HG02678 (cell line): ENCODE data around the gene LAMA4.
"Not testable (repeated sequence)": the region's sequence is repeated elsewhere in the genome, so short reads cannot be mapped to it uniquely, and the experiment has no call there.

Experiments used
- ATAC-seq: cut with Tn5 transposase; IDR thresholded peaks from one replicate; pipeline ENCODE4 v1.9.1; 2021; ENCODE audit warnings: mild to moderate bottlenecking, moderate library complexity; ENCODE audit not compliant: unreplicated experiment

Gene LAMA4

DNA sequence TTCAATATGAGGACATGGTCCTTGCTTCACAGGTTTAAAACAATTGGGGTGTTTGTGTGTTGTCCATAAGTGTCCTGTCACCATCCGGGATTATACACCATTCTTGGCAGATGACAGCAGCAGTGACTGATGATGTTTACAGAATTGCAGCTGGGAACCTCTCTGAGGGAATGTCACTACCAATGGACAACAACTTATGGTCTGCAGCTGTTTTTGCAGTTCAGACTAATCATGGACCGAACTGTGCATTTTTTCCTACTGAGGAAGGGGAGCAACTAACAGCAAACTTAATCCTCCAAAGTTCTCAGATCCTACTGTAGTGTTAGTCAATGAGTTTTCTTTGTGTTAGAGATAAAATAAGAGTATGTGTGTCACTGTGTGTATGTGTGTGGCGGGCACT, 140.9 kb downstream of the LAMA4 start:
- no peak for ATAC-seq

DNA sequence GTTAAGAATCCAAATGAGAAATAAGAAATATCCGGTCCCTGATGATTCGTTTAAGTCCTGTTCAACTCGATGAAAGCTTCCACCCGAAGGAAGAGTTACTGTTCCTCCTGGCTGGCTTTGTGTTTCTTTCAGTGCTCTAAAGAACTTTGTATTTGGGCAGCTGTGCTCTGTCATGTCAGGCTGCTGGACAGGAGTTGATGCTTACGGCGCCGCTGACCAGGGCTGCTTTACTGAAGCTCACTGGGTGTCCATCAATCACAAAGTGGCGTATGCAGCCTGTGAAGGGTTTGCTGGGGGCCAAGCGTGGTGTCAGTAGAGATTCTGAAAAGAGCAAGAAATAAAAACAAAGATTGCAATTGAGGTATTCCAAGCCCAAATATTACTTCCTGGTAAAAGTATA, 145.1 kb downstream of the LAMA4 start:
- no peak for ATAC-seq

DNA sequence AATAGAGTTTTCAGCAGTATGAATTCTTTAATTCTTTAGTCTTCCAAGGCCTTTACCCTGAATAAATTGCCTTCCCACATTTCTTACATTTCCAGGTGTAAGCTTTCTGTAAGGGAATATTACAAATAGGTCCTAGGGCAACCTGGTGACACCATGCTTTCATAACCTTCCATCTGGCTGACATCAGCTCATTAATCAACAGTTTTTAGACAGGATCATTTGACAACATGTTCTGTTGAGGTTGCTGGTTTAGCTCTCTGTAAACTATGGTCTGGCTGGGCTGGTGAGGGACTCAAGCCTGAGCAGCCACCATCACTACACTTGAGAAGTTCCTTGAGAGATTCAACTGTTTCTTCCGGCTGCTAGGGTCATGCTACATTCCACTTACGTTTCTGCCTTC, 147.8 kb downstream of the LAMA4 start:
- no peak for ATAC-seq

DNA sequence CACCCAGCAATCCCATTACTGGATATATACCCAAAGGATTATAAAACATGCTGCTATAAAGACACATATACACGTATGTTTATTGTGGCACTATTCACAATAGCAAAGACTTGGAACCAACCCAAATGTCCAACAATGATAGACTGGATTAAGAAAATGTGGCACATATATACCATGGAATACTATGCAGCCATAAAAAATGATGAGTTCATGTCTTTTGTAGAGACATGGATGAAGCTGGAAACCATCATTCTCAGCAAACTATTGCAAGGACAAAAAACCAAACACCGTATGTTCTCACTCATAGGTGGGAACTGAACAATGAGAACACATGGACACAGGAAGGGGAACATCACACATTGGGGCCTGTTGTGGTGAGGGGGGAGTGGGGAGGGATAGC, 148.3 kb downstream of the LAMA4 start:
- ATAC-seq, result not testable (repeated sequence)

DNA sequence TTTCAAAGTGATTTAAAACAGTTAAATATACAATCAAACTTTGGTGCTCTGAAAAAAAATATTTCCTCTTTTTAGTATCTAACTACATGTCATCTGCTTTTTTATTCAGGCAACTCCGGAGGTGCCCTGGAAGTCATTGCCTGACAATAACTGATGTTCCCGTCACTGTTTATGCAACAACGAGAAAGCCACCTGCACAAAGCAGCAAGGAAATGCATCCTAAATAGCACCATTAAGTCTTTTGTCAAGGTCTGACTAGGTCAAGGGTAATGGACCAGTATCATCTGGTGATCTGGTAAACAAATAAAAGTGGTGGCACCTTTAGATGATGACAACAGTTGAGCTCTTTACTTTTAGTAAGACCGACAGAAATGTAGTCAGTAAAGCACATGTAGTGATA, 153.8 kb downstream of the LAMA4 start:
- ATAC-seq, result no peak

DNA sequence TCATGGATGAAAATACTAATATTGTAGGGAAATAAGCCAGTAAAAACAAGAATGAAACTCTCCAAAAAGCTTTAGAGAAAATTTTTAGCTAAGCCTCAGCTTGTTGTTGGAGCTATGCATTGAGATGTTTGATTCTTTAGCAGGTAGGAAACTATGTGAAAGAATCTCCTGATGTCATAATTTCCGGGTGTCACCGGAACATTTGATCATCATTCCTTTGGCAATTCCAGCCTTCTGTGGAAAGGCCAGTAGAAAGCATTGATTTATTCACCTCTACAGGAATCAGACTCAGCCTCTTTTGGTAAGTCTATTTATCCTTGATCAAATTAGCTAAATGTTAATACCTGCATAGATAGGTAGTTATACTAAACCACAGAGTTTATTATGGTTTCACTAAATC, 157.5 kb downstream of the LAMA4 start:
- no peak for ATAC-seq

DNA sequence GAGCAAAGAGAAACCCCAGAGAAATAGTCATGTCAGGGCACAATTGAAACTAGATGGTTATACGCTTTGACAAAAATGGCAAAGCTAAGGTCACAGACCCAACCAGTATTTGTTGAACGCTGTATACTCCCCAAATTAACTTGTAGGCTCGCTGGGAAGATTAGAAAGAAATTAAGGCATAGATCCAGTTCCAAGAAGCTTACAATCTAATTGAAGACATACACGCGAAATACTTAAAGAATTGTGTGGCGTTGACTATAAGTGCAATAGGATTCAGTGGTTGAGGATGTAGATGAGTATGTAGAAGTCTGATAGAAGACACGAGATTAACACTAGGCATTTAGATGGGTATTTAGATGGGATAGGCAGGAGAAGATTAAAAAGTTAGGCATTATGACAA, 166.5 kb downstream of the LAMA4 start:
- ATAC-seq, result no peak

DNA sequence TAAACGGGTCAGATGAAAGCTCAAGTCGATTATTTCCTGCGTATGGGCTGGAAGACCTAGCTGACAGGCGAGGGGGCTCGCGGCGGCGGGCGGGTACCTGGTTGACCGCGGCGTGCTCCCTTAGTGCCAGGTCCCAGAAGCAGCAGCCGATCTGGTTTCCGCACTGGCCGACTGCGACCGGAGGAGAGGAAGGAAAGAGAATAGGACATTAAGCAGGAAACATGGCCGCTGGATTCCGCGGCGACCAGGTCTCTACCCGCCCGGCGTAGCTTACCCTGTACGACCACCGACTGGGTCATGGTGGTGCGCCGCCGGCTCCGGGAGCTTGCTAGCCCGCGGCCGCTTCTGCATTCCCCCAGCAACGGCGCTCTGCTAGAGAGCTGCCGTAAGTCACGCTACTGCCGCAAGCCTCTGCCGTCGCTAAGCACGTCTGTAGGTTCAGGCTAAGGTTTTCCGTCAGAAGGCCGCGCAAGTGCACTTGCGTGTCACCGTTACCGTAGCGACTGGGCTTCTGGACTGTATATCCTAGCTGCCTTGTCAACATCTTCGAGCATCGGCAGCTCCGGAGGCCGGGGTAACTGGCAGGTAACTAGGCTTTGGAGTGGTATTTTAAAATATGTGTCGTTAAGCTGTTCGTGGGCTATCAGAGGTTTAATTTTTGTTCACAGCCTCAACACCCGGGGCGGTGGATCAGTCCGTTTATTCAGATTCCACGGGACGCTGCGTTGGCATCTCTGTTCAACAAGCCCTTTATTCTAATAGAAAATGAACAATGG, 167.0 kb downstream of the LAMA4 start, which contains the start of the genes FAM229B and TUBE1:
Gene FAM229B (plus strand): TSS at position 456 of the 776 bp plus-strand sequence. CDS start 11,693 bp downstream, outside the sequence.
Gene TUBE1 (minus strand): TSS at position 347 of the 776 bp plus-strand sequence. CDS start 48 bp downstream, at position 299.
- ATAC-seq, result peak; percentile 97

DNA sequence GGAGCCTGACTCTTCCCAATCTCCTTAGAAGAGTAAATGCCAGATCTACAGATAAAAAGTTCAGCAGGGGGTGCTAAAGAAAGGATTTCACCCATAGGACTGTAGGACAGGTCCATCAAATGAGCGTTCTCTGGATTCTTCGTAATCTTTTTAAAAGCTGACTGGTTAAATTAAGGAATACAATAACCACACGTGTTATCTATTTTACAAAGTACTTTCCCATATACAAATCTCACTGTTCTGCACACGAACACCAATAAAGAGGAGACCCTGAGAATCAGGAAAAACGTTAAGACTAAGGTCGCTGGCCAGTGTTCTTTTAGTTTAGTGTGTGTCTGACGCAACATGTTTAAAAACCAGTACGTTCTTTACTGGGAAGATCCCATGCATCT, 167.6 kb downstream of the LAMA4 start:
- ATAC-seq, result peak; percentile 22

DNA sequence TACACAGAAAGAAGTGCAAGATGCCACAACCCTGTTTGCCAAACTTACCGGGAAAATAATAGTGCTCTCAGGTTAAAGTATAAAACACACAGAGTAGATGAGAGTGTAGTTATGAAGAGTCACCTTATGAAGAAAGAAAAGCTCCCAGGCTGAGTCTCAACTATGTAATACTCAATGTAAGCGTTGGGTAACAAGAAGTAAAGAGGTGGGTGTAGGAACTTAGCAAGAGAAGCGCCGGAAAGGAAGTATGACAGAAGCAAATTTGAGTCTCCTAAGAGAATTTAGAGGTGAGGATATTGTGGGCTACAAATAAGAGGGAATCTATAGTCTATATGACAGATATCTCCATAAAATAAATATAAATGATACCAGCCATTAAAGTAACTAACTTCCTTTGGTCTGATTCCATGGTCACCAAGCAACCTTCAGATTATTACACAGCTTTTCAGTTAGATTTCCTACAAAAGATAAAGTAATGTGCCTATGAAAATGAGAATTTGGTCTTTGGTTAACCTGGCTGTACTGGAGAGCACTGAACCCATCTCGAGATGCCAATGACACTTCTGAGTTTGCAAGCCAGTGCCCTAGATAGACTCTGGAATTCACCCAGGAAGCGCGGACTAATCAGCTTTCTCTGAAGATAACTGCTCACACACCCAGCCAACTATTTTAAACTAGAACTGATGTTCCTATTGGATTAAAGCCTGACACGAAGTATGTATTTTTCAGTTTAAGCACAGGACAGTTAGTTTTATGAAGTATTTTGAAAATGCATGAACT, 168.9 kb downstream of the LAMA4 start:
- ATAC-seq, result no peak

DNA sequence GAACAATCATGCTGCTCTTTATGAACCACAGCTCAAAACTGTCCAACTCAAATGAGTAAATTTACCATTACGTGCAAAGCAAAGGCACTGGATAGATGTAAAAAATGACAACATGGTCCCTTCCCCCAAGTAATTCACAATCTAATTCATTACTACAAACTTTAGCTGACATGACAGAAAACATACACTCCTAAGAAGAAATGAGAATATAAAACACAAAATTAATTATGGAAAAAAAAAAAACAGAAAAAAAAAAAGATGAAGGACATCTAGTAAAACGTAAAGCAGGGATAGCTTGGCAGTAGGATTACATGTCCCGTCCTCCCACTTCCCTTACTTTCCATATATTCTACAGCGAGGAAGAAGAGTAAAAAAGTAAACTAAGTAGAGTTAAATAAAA, 172.8 kb downstream of the LAMA4 start:
- ATAC-seq, result no peak

DNA sequence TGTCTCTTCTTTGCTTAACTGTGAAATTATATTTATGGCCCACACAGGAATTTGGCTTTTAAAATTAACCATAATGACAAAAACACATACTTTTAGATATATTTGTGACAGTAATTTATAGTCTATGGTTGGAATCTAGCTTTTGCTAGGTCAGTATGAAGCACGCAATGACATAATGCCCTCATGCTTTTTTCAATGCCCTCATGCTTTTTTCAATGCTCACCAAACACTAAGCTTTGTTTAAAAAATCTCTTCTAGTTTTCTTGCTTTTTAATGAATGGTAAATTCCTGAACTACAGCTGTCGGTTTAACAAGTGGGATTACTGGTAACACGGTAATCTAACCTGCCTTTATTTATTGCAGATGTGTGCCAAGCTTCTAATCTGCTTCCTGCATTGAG, 187.8 kb downstream of the LAMA4 start:
- no peak for ATAC-seq

DNA sequence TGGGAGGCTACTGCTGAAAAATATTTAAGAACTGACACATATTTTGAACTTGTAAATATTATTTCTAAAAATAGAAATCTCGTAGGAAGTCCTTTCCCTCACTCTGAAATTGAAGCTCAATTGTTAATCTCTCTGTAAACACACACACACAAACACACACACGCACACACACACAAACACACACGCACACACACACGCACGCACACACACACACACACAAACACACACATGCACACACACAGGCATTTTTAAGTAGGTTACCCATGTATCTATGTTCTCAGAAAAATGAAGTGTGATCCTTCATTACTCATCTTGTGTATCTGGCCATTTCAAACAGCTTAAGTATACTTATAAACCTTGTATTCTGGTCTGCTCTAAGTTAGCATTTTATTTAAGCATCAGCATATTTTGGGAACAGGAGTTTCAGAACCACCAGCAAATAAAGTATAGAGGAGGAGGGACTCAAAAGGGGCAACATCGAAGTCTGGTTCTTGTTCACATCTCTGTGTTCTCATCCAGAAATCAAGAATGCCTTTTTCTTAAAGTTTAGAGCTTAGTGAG, 188.9 kb downstream of the LAMA4 start:
- no peak for ATAC-seq

DNA sequence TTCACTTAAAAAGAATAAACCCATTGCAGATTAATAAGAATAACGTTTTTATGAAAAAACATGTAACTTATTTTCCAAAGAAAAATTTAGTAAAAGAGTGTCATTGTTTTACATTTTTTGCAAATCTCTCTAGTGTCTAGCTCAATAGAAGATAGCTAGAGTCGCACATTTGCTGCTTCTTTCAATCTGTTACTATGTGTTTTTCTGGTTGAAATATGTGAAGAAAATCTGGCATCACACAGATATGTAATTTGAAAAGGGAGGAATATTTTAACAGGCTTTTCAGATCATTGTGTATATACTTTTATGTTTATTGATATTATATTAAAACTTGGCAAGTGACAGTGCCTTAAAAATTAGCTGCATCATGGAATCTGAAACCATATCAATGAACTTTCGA, 191.4 kb downstream of the LAMA4 start:
- no peak for ATAC-seq

DNA sequence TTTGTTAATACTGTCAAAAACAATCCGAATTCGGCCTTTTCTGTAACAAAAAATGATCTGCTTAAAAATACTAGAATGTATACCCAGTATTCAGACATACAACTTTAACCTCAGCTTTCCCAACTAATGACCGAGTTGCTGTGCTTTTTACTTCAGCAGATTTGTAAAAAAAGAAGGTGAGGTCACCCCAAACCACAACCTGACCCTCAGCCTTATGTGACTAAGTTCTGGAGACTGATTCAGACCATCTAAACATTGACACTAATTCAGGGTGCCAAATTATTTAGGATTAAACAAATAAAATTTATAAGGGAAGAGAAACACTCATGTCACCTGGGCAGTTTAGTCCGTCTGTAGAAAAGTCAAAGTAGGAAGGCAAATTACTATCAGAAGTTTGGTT, 192.8 kb downstream of the LAMA4 start:
- no peak for ATAC-seq
